Testis (tissue), 2 donors: ENCODE results near the gene SH2D3C.

ENCODE experiments used
- POLR2A ChIP-seq: fragments of 450-650 bp; IDR thresholded peaks from one replicate; pipeline ENCODE4 v1.6.1; 2017; ENCODE audit warnings: antibody characterized with exemption, mild to moderate bottlenecking, moderate library complexity
- TF ChIP-seq, protein P1 (sequence below), 3 experiments: fragments of 450-650 bp in 2 of 3; fragments of 200-600 bp in 1 of 3; sonication (generic) in 1 of 3; IDR thresholded peaks; one replicate each; pipeline ENCODE4 v1.5.1; 2016 to 2019; ENCODE audit warnings: antibody characterized with exemption in 3 of 3, mild to moderate bottlenecking in 2 of 3, moderate library complexity in 1 of 3

GRCh38 chr9:127730262-127730661, 48.2 kb downstream of the SH2D3C start:
- TF ChIP-seq, protein P1, sequence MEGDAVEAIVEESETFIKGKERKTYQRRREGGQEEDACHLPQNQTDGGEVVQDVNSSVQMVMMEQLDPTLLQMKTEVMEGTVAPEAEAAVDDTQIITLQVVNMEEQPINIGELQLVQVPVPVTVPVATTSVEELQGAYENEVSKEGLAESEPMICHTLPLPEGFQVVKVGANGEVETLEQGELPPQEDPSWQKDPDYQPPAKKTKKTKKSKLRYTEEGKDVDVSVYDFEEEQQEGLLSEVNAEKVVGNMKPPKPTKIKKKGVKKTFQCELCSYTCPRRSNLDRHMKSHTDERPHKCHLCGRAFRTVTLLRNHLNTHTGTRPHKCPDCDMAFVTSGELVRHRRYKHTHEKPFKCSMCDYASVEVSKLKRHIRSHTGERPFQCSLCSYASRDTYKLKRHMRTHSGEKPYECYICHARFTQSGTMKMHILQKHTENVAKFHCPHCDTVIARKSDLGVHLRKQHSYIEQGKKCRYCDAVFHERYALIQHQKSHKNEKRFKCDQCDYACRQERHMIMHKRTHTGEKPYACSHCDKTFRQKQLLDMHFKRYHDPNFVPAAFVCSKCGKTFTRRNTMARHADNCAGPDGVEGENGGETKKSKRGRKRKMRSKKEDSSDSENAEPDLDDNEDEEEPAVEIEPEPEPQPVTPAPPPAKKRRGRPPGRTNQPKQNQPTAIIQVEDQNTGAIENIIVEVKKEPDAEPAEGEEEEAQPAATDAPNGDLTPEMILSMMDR (IDR thresholded peaks at IDR 0.05) = no peak
- no peak for TF ChIP-seq POLR2A
